K562 (cell line): ENCODE results near the gene TOR1A. TPM values are rescaled to one million over a fixed set of nuclear protein-coding genes. Genes with fewer than 3 reads are reported as not detected.
A peak's percentile ranks its signal among the peaks of the same experiment; 100 is the strongest.

Source experiments
- ATF2 ChIP-seq: sonication (generic); formaldehyde crosslinking; IDR thresholded peaks from 2 replicates; pipeline ENCODE4 v1.8.1; 2022; ENCODE audit warnings: missing genetic modification reagents
- ERF ChIP-seq: fragments of 450-650 bp; formaldehyde crosslinking; IDR thresholded peaks from 2 replicates; pipeline ENCODE4 v1.4.0; 2020; ENCODE audit warnings: mild to moderate bottlenecking, mixed read lengths
- HDAC2 ChIP-seq: fragments of 450-650 bp; IDR thresholded peaks from 2 replicates; pipeline ENCODE4 v1.6.1; 2016; ENCODE audit warnings: mild to moderate bottlenecking
- HLTF ChIP-seq: fragments of 450-650 bp; IDR thresholded peaks from 2 replicates; pipeline ENCODE4 v1.6.1; 2016
- ID3 ChIP-seq, 2 experiments: fragments of 250-450 bp in 1 of 2; fragments of 450-650 bp in 1 of 2; sonication (Bioruptor Pico) in 1 of 2; IDR thresholded peaks; 2 replicates each; pipeline versions ENCODE4 v1.6.1 to v1.8.0; 2016 to 2021; ENCODE audit warnings: mild to moderate bottlenecking in 2 of 2, moderate library complexity in 2 of 2, missing compliant biosample characterization in 1 of 2, missing genetic modification characterization in 1 of 2
- KDM5B ChIP-seq: fragments of 200-600 bp; sonication (generic); IDR thresholded peaks from 2 replicates; pipeline ENCODE4 v1.6.1; 2012; ENCODE audit warnings: low read depth, mild to moderate bottlenecking, moderate library complexity, low read length, control low read depth, inconsistent platforms; ENCODE audit not compliant: insufficient replicate concordance
- L3MBTL2 ChIP-seq: fragments of 450-650 bp; IDR thresholded peaks from 2 replicates; pipeline ENCODE4 v1.6.1; 2016; ENCODE audit warnings: mild to moderate bottlenecking, moderate library complexity
- MTA1 ChIP-seq: fragments of 450-650 bp; IDR thresholded peaks from 2 replicates; pipeline ENCODE4 v1.6.1; 2017; ENCODE audit warnings: borderline replicate concordance
- NBN ChIP-seq: fragments of 450-650 bp; IDR thresholded peaks from 2 replicates; pipeline ENCODE4 v1.6.1; 2016; ENCODE audit warnings: low read depth, mild to moderate bottlenecking
- RFX1 ChIP-seq: fragments of 450-650 bp; IDR thresholded peaks from 2 replicates; pipeline ENCODE4 v1.6.1; 2016; ENCODE audit warnings: mild to moderate bottlenecking, moderate library complexity
- RFX5 ChIP-seq: IDR thresholded peaks from 2 replicates; pipeline ENCODE4 v1.6.1; 2011; ENCODE audit warnings: low read depth, mild to moderate bottlenecking, improper control_type of control experiment, low read length
- TAL1 ChIP-seq: fragments of 450-650 bp; IDR thresholded peaks from 2 replicates; pipeline ENCODE4 v1.6.1; 2016; ENCODE audit warnings: mild to moderate bottlenecking
- TCF15 ChIP-seq: fragments of 250-450 bp; sonication (Bioruptor Pico); IDR thresholded peaks from 2 replicates; pipeline ENCODE4 v1.8.0; 2022; ENCODE audit warnings: moderate library complexity, mild to moderate bottlenecking, inconsistent platforms
- ZBTB26 ChIP-seq: fragments of 450-650 bp; formaldehyde crosslinking; IDR thresholded peaks from 2 replicates; pipeline ENCODE4 v1.4.0; 2022; ENCODE audit warnings: missing genetic modification characterization
- ZNF609 ChIP-seq: sonication (generic); formaldehyde crosslinking; IDR thresholded peaks from 2 replicates; pipeline ENCODE4 v1.8.1; 2023; ENCODE audit warnings: missing genetic modification reagents, mild to moderate bottlenecking, borderline replicate concordance
- ZSCAN32 ChIP-seq: fragments of 450-650 bp; formaldehyde crosslinking; IDR thresholded peaks from 2 replicates; pipeline ENCODE4 v1.4.0; 2020; ENCODE audit warnings: mild to moderate bottlenecking, moderate library complexity
- polyA plus RNA-seq, 8 experiments: library from polyadenylated mRNA; depleted of rRNA in 4 of 8; stranded (reverse) in 5 of 8; unstranded in 3 of 8; fragments of >200 nt; fragmentation: Nextera tagmentation in 2 of 8; fragmentation: Illumina TruSeq in 1 of 8; extraction: Ambion mirVana in 2 of 8; extraction: Trizol in 1 of 8; gene quantifications; 2 replicates each; pipeline versions ENCODE4 v1.2.1 to v1.2.3, GENCODE V29; 2011 to 2014; ENCODE audit warnings: inconsistent platforms in 1 of 8, missing spikeins in 1 of 8
- total RNA-seq, 7 experiments: library from RNA; depleted of rRNA in 6 of 7; stranded (reverse); fragments of >200 nt in 6 of 7; fragmentation: Illumina TruSeq in 2 of 7; extraction: Trizol in 2 of 7; gene quantifications; 2 replicates each; pipeline versions ENCODE4 v1.2.1 to v1.2.3, GENCODE V29; 2011 to 2021; ENCODE audit warnings: low replicate concordance in 1 of 7
- TF ChIP-seq, protein P1 (sequence below): fragments of 450-650 bp; IDR thresholded peaks from 2 replicates; pipeline ENCODE4 v1.6.1; 2016; ENCODE audit warnings: borderline replicate concordance

The TOR1A gene
- total and polyA plus RNA-seq, 9 of the 15 experiments (the other 6 are each of a cell fraction or from before 2014, with no cell fraction given), result 4.5 to 85.8 (median 51.3) TPM

DNA sequence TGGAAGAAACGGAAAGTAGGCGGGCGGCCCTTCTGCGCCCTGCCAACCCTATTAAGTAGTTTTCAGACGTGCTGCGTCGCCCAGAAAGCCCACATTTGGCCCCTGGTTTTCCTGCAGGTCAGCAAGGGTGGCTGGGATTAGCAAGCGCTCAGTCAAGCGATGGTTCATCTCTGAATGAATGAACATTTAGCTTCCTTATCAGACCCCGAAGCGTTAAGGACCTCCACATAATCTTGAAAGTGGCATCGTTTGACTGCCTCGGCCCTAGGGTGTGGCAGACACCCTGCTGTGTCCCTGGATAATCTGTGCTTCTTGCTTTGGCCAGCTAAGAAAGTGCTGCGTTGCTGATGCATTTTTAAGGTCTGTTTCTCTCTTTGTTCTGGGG lies 20.3 kb downstream of the TOR1A start (continued):
- TF ChIP-seq, protein P1, sequence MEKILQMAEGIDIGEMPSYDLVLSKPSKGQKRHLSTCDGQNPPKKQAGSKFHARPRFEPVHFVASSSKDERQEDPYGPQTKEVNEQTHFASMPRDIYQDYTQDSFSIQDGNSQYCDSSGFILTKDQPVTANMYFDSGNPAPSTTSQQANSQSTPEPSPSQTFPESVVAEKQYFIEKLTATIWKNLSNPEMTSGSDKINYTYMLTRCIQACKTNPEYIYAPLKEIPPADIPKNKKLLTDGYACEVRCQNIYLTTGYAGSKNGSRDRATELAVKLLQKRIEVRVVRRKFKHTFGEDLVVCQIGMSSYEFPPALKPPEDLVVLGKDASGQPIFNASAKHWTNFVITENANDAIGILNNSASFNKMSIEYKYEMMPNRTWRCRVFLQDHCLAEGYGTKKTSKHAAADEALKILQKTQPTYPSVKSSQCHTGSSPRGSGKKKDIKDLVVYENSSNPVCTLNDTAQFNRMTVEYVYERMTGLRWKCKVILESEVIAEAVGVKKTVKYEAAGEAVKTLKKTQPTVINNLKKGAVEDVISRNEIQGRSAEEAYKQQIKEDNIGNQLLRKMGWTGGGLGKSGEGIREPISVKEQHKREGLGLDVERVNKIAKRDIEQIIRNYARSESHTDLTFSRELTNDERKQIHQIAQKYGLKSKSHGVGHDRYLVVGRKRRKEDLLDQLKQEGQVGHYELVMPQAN, result peak; percentile 32; the same call in 1 of the 2 replicates
- TF ChIP-seq MTA1 (no peak), TCF15 (0 out of 2 replicates have a peak, but pooled peaks have one; percentile 37), HDAC2 (peak; percentile 16; the same call in 1 of the 2 replicates), ID3 (CRISPR knock-in tag; IDR thresholded peaks at IDR 0.05) (no peak), ID3 (tag; IDR thresholded peaks at IDR 0.05) (no peak), RFX1 (no peak), ERF (CRISPR knock-in tag) (0 out of 2 replicates have a peak, but pooled peaks have one; percentile 19), L3MBTL2 (no peak), KDM5B (peak; percentile 2), TAL1 (no peak), ZNF609 (CRISPR knock-in tag) (0 out of 2 replicates have a peak, but pooled peaks have one; percentile 22), ATF2 (no peak), NBN (no peak), ZBTB26 (CRISPR knock-in tag) (no peak), ZSCAN32 (CRISPR knock-in tag) (no peak), RFX5 (no peak), HLTF (0 out of 2 replicates have a peak, but pooled peaks have one; percentile 38)
